Retinal pigment epithelial cell (primary cell): ENCODE results near the gene TEDC2.

Experiments used
- DNase-seq: peaks from one replicate; pipeline ENCODE4 v3.0.0-alpha.2; 2010; ENCODE audit warnings: low read depth
- H3K4me3 ChIP-seq: 2 replicates; pipeline ENCODE4 v1.5.1; 2011; ENCODE audit warnings: mild to moderate bottlenecking, low read length, control low read depth, moderate library complexity
- CTCF ChIP-seq: conservative IDR thresholded peaks from 2 replicates; pipeline ENCODE4 v1.5.1; 2011; ENCODE audit warnings: low read depth, low read length, control low read depth, inconsistent platforms

The TEDC2 gene

DNA sequence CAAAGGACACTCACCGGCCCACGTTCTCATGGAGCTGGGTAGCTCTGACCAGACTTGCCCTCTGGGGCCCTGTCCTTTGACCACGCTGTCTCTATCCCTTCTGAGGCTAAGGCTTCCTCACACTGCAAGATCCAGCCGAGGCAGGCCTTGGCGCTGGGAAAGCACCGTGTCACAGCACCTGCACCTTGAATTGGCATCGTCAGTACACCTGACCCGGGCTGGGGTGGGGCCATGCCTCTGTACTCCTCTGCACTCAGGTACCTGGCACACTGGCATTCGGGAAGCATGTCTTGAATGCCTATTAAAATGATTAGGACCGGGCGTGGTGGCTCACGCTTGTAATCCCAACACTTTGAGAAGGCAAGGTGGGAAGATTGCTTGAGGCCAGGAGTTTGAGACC lies 21.0 kb downstream of the TEDC2 start:
- no peak for TF ChIP-seq CTCF
- no peak overlapping the region for H3K4me3 ChIP-seq
- DNase-seq, result no peak

- H3K4me3 ChIP-seq, result no peak overlapping the region
- TF ChIP-seq CTCF, result no peak
- no peak for DNase-seq
Observed at GRCh38 chr16:2481676-2482075, 21.8 kb downstream of the TEDC2 start.

GRCh38 chr16:2482249-2482648 lies 22.3 kb downstream of the TEDC2 start:
- no peak for DNase-seq
- H3K4me3 ChIP-seq, result no peak overlapping the region
- no peak for TF ChIP-seq CTCF

- no peak overlapping the region for H3K4me3 ChIP-seq
- no peak for DNase-seq
Observed at GRCh38 chr16:2482708-2483534, 23.0 kb downstream of the TEDC2 start.

GRCh38 chr16:2483939-2484897 lies 24.3 kb downstream of the TEDC2 start:
- H3K4me3 ChIP-seq, result no peak overlapping the region
- no peak for DNase-seq
- TF ChIP-seq CTCF, result no peak

More at GRCh38 chr16:2482708-2483534, 23.0 kb downstream of the TEDC2 start:
- no peak for TF ChIP-seq CTCF

GRCh38 chr16:2484898-2485508 lies 25.1 kb downstream of the TEDC2 start:
- TF ChIP-seq CTCF, result no peak
- no peak for DNase-seq
- no peak overlapping the region for H3K4me3 ChIP-seq
